GM23338 (cell line): ENCODE data around the gene NABP1. TPM values are rescaled to one million over a fixed set of nuclear protein-coding genes. Genes with fewer than 3 reads are reported as not detected.

Experiments
- ATAC-seq: fragments of 200-7000 bp; cut with Tn5 transposase; 3 replicates; pipeline ENCODE4 v1.9.1; 2020
- DNase-seq: peaks from one replicate; pipeline ENCODE4 v3.0.0-alpha.2; 2015; ENCODE audit warnings: low spot score
- H2AFZ ChIP-seq: fragments of 200-600 bp; sonication (generic); 2 replicates; pipeline ENCODE4 v1.8.0; 2016; ENCODE audit warnings: antibody characterized with exemption, mild to moderate bottlenecking, moderate library complexity
- H3F3A ChIP-seq: fragments of 200-600 bp; sonication (generic); replicated peaks from 2 replicates; pipeline ENCODE4 v1.8.0; 2017; ENCODE audit warnings: antibody characterized with exemption, mixed run types, low read depth
- H3K27ac ChIP-seq: fragments of 200-600 bp; sonication (generic); 2 replicates; pipeline ENCODE4 v1.6.1; 2016; ENCODE audit warnings: low read depth
- H3K27me3 ChIP-seq: fragments of 200-600 bp; sonication (generic); 2 replicates; pipeline ENCODE4 v1.8.0; 2016; ENCODE audit warnings: mild to moderate bottlenecking, mixed run types, moderate library complexity; ENCODE audit not compliant: insufficient read depth
- H3K36me3 ChIP-seq: fragments of 200-600 bp; sonication (generic); 2 replicates; pipeline ENCODE4 v1.8.0; 2016; ENCODE audit warnings: mild to moderate bottlenecking; ENCODE audit not compliant: insufficient read depth
- H3K4me1 ChIP-seq: fragments of 200-600 bp; sonication (generic); 2 replicates; pipeline ENCODE4 v1.8.0; 2016; ENCODE audit warnings: mild to moderate bottlenecking, moderate library complexity; ENCODE audit not compliant: insufficient read depth
- H3K4me2 ChIP-seq: fragments of 200-600 bp; sonication (generic); 2 replicates; pipeline ENCODE4 v1.7.1; 2017; ENCODE audit warnings: mixed run types
- H3K4me3 ChIP-seq: fragments of 200-600 bp; sonication (generic); 2 replicates; pipeline ENCODE4 v1.6.1; 2016; ENCODE audit warnings: mixed run types
- H3K79me2 ChIP-seq: fragments of 200-600 bp; sonication (generic); replicated peaks from 2 replicates; pipeline ENCODE4 v1.8.0; 2017; ENCODE audit warnings: mild to moderate bottlenecking; ENCODE audit not compliant: insufficient read depth
- H3K9me2 ChIP-seq: fragments of 200-600 bp; sonication (generic); 2 replicates; pipeline ENCODE4 v1.8.0; 2017; ENCODE audit not compliant: insufficient read depth
- H4K20me1 ChIP-seq: fragments of 200-600 bp; sonication (generic); replicated peaks from 2 replicates; pipeline ENCODE4 v1.8.0; 2017; ENCODE audit warnings: mild to moderate bottlenecking; ENCODE audit not compliant: insufficient read depth
- H3K27ac Mint-ChIP-seq: 2 replicates; pipeline ENCODE4 v1.8.0; 2020; ENCODE audit warnings: inconsistent platforms, mild to moderate bottlenecking, moderate library complexity, mixed read lengths
- H3K27me3 Mint-ChIP-seq: 3 replicates; pipeline ENCODE4 v1.8.0; 2022; ENCODE audit warnings: low read depth, mild to moderate bottlenecking, moderate library complexity, mixed read lengths, inconsistent platforms; ENCODE audit not compliant: insufficient read depth, poor library complexity
- H3K36me3 Mint-ChIP-seq: 3 replicates; pipeline ENCODE4 v1.8.0; 2021; ENCODE audit warnings: low read depth, mild to moderate bottlenecking, inconsistent platforms, moderate library complexity, mixed read lengths
- H3K4me1 Mint-ChIP-seq: 3 replicates; pipeline ENCODE4 v1.8.0; 2020; ENCODE audit warnings: mild to moderate bottlenecking, inconsistent platforms, mixed read lengths
- H3K4me3 Mint-ChIP-seq: 3 replicates; pipeline ENCODE4 v1.8.0; 2021; ENCODE audit warnings: moderate library complexity, mild to moderate bottlenecking, inconsistent platforms, mixed read lengths
- H3K9me3 Mint-ChIP-seq: 3 replicates; pipeline ENCODE4 v1.8.0; 2020; ENCODE audit warnings: moderate library complexity, mild to moderate bottlenecking, inconsistent platforms, mixed read lengths
- ETS1 ChIP-seq: IDR thresholded peaks from 2 replicates; pipeline ENCODE4 v1.6.1; 2016; ENCODE audit warnings: antibody characterized with exemption
- EZH2 ChIP-seq: fragments of 200-600 bp; sonication (generic); IDR thresholded peaks from one replicate; pipeline ENCODE4 v1.8.0; 2017; ENCODE audit warnings: antibody characterized with exemption, mild to moderate bottlenecking, low read depth; ENCODE audit not compliant: unreplicated experiment
- EZH2phosphoT487 ChIP-seq: fragments of 200-600 bp; sonication (generic); IDR thresholded peaks from one replicate; pipeline ENCODE4 v1.8.1; 2018; ENCODE audit warnings: antibody characterized with exemption; ENCODE audit not compliant: unreplicated experiment
- JUNB ChIP-seq: IDR thresholded peaks from one replicate; pipeline ENCODE4 v1.6.1; 2016; ENCODE audit warnings: antibody characterized with exemption; ENCODE audit not compliant: unreplicated experiment
- NANOG ChIP-seq: IDR thresholded peaks from 2 replicates; pipeline ENCODE4 v1.6.1; 2016; ENCODE audit warnings: antibody characterized with exemption, borderline replicate concordance
- POLR2AphosphoS5 ChIP-seq: IDR thresholded peaks from 2 replicates; pipeline ENCODE4 v1.6.1; 2016; ENCODE audit warnings: antibody characterized with exemption, low read depth
- ZNF114 ChIP-seq: fragments of 250-450 bp; sonication (Bioruptor Pico); IDR thresholded peaks from 2 replicates; pipeline ENCODE4 v1.5.0; 2020; ENCODE audit warnings: mild to moderate bottlenecking, moderate library complexity
- ZNF331 ChIP-seq: fragments of 250-450 bp; sonication (Bioruptor Pico); IDR thresholded peaks from 2 replicates; pipeline ENCODE4 v1.5.0; 2020; ENCODE audit warnings: low read depth, mild to moderate bottlenecking, moderate library complexity
- polyA plus RNA-seq: library from polyadenylated mRNA; unstranded; fragments of >200 nt; fragmentation: Nextera tagmentation; extraction: Ambion mirVana; gene quantifications from 2 replicates; pipeline ENCODE4 v1.2.1, GENCODE V29; 2016
- total RNA-seq: library from RNA; depleted of rRNA; stranded (reverse); fragments of >200 nt; shearing (Covaris generic); gene quantifications from 2 replicates; pipeline ENCODE4 v1.2.3, GENCODE V29; 2014
- TF ChIP-seq, protein P1 (sequence below): IDR thresholded peaks from one replicate; pipeline ENCODE4 v1.6.1; 2018; ENCODE audit warnings: antibody characterized with exemption; ENCODE audit not compliant: unreplicated experiment
- TF ChIP-seq, protein P2 (sequence below): fragments of 250-450 bp; sonication (Bioruptor Pico); IDR thresholded peaks from 2 replicates; pipeline ENCODE4 v1.5.0; 2020; ENCODE audit warnings: mild to moderate bottlenecking, moderate library complexity

The NABP1 gene
- total and polyA plus RNA-seq, 2 experiments from 2014 or later = 5.2 to 5.6 TPM

GRCh38 chr2:191715471-191715870 is 37.5 kb downstream of the NABP1 start:
- no peaks in the 10 kb centered on the region for H3K36me3 Mint-ChIP-seq
- TF ChIP-seq NANOG (no peak), JUNB (no peak), POLR2AphosphoS5 (no peak), ETS1 (no peak), ZNF114 (no peak), EZH2phosphoT487 (no peak)
- TF ChIP-seq, protein P1, sequence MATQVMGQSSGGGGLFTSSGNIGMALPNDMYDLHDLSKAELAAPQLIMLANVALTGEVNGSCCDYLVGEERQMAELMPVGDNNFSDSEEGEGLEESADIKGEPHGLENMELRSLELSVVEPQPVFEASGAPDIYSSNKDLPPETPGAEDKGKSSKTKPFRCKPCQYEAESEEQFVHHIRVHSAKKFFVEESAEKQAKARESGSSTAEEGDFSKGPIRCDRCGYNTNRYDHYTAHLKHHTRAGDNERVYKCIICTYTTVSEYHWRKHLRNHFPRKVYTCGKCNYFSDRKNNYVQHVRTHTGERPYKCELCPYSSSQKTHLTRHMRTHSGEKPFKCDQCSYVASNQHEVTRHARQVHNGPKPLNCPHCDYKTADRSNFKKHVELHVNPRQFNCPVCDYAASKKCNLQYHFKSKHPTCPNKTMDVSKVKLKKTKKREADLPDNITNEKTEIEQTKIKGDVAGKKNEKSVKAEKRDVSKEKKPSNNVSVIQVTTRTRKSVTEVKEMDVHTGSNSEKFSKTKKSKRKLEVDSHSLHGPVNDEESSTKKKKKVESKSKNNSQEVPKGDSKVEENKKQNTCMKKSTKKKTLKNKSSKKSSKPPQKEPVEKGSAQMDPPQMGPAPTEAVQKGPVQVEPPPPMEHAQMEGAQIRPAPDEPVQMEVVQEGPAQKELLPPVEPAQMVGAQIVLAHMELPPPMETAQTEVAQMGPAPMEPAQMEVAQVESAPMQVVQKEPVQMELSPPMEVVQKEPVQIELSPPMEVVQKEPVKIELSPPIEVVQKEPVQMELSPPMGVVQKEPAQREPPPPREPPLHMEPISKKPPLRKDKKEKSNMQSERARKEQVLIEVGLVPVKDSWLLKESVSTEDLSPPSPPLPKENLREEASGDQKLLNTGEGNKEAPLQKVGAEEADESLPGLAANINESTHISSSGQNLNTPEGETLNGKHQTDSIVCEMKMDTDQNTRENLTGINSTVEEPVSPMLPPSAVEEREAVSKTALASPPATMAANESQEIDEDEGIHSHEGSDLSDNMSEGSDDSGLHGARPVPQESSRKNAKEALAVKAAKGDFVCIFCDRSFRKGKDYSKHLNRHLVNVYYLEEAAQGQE = no peak
- no peaks in the 10 kb centered on the region for H3K4me1 ChIP-seq
- H3K27me3 ChIP-seq = no peaks in the 10 kb centered on the region
- H3K4me2 ChIP-seq = no peak overlapping the region
- no peaks in the 10 kb centered on the region for H3K9me2 ChIP-seq
- DNase-seq = no peak
- no peak overlapping the region for H3K4me3 Mint-ChIP-seq
- no peaks in the 10 kb centered on the region for H3F3A ChIP-seq
- ATAC-seq = no peak
- H3K27ac ChIP-seq = no peak overlapping the region
- no peak overlapping the region for H3K4me3 ChIP-seq
- no peaks in the 10 kb centered on the region for H3K9me3 Mint-ChIP-seq
- H3K27me3 Mint-ChIP-seq = peaks cover 1% of the 10 kb centered on the region
- no peaks in the 10 kb centered on the region for H3K79me2 ChIP-seq
- H3K27ac Mint-ChIP-seq = no peak overlapping the region
- H4K20me1 ChIP-seq = no peaks in the 10 kb centered on the region
- H3K36me3 ChIP-seq = no peaks in the 10 kb centered on the region
- H2AFZ ChIP-seq = no peak overlapping the region
- peaks cover 2% of the 10 kb centered on the region; the same call in 2 of the 3 replicates for H3K4me1 Mint-ChIP-seq

- Mint-ChIP-seq H3K4me1 (peaks cover 16% of the 10 kb centered on the region), H3K9me3 (no peaks in the 10 kb centered on the region), H3K27ac (no peak overlapping the region), H3K4me3 (no peak overlapping the region), H3K36me3 (no peaks in the 10 kb centered on the region), H3K27me3 (no peaks in the 10 kb centered on the region)
- no peak overlapping the region for H3K27ac ChIP-seq
- H2AFZ ChIP-seq = no peak overlapping the region
- no peak overlapping the region for H3K4me3 ChIP-seq
- peaks cover 11% of the 10 kb centered on the region for H3K4me1 ChIP-seq
- DNase-seq (no peak), ATAC-seq (no peak)
- no peaks in the 10 kb centered on the region for H3K9me2 ChIP-seq
- H3F3A ChIP-seq = no peaks in the 10 kb centered on the region
- no peaks in the 10 kb centered on the region for H3K27me3 ChIP-seq
- no peak overlapping the region for H3K4me2 ChIP-seq
- H3K36me3 ChIP-seq = no peaks in the 10 kb centered on the region
- H4K20me1 ChIP-seq = no peaks in the 10 kb centered on the region
- H3K79me2 ChIP-seq = no peaks in the 10 kb centered on the region
- TF ChIP-seq ZNF114 (no peak), JUNB (no peak), NANOG (no peak), POLR2AphosphoS5 (no peak), EZH2 (no peak), EZH2phosphoT487 (no peak), ETS1 (no peak), ZNF331 (no peak)
- TF ChIP-seq, protein P2, sequence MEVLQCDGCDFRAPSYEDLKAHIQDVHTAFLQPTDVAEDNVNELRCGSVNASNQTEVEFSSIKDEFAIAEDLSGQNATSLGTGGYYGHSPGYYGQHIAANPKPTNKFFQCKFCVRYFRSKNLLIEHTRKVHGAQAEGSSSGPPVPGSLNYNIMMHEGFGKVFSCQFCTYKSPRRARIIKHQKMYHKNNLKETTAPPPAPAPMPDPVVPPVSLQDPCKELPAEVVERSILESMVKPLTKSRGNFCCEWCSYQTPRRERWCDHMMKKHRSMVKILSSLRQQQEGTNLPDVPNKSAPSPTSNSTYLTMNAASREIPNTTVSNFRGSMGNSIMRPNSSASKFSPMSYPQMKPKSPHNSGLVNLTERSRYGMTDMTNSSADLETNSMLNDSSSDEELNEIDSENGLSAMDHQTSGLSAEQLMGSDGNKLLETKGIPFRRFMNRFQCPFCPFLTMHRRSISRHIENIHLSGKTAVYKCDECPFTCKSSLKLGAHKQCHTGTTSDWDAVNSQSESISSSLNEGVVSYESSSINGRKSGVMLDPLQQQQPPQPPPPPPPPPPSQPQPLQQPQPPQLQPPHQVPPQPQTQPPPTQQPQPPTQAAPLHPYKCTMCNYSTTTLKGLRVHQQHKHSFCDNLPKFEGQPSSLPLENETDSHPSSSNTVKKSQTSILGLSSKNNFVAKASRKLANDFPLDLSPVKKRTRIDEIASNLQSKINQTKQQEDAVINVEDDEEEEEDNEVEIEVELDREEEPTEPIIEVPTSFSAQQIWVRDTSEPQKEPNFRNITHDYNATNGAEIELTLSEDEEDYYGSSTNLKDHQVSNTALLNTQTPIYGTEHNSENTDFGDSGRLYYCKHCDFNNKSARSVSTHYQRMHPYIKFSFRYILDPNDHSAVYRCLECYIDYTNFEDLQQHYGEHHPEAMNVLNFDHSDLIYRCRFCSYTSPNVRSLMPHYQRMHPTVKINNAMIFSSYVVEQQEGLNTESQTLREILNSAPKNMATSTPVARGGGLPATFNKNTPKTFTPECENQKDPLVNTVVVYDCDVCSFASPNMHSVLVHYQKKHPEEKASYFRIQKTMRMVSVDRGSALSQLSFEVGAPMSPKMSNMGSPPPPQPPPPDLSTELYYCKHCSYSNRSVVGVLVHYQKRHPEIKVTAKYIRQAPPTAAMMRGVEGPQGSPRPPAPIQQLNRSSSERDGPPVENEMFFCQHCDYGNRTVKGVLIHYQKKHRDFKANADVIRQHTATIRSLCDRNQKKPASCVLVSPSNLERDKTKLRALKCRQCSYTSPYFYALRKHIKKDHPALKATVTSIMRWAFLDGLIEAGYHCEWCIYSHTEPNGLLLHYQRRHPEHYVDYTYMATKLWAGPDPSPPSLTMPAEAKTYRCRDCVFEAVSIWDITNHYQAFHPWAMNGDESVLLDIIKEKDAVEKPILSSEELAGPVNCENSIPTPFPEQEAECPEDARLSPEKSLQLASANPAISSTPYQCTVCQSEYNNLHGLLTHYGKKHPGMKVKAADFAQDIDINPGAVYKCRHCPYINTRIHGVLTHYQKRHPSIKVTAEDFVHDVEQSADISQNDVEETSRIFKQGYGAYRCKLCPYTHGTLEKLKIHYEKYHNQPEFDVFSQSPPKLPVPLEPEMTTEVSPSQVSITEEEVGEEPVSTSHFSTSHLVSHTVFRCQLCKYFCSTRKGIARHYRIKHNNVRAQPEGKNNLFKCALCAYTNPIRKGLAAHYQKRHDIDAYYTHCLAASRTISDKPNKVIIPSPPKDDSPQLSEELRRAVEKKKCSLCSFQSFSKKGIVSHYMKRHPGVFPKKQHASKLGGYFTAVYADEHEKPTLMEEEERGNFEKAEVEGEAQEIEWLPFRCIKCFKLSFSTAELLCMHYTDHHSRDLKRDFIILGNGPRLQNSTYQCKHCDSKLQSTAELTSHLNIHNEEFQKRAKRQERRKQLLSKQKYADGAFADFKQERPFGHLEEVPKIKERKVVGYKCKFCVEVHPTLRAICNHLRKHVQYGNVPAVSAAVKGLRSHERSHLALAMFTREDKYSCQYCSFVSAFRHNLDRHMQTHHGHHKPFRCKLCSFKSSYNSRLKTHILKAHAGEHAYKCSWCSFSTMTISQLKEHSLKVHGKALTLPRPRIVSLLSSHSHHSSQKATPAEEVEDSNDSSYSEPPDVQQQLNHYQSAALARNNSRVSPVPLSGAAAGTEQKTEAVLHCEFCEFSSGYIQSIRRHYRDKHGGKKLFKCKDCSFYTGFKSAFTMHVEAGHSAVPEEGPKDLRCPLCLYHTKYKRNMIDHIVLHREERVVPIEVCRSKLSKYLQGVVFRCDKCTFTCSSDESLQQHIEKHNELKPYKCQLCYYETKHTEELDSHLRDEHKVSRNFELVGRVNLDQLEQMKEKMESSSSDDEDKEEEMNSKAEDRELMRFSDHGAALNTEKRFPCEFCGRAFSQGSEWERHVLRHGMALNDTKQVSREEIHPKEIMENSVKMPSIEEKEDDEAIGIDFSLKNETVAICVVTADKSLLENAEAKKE (CRISPR knock-in tag) = no peak
These were observed 41.3 kb downstream of the NABP1 start for GRCh38 chr2:191719261-191719660.
